A549 (cell line): Measurements from ENCODE around the gene VPS18. TPM values are rescaled to one million over a fixed set of nuclear protein-coding genes. Genes with fewer than 3 reads are reported as not detected.

Source experiments
- ATAC-seq, 2 experiments: fragments of 200-7000 bp in 1 of 2; fragments of >200 bp in 1 of 2; cut with Nextera tagmentation in 1 of 2; cut with Tn5 transposase in 1 of 2; 3 replicates each; pipeline versions ENCODE4 v1.8.0 to v1.9.1; 2018 to 2020; ENCODE audit warnings: mild to moderate bottlenecking in 1 of 2, moderate library complexity in 1 of 2
- CTCF ChIA-PET: fragments of 300-600 bp; sonication (Branson Sonifier 250); formaldehyde crosslinking; extraction: SDS; loops from one replicate; lab custom pipeline; 2021; ENCODE audit warnings: antibody characterized with exemption, inconsistent platforms; lab: Yijun Ruan, JAX
- POLR2A ChIA-PET: fragments of 350-600 bp; formaldehyde crosslinking; extraction: SDS; loops from one replicate; lab custom pipeline; 2021; ENCODE audit warnings: antibody characterized with exemption, inconsistent platforms; lab: Yijun Ruan, JAX
- DNase-seq, 2 experiments: peaks; one replicate each; pipeline versions ENCODE4 v3.0.0 to v3.0.0-alpha.2; 2011 to 2016; ENCODE audit warnings: low read depth in 1 of 2, low spot score in 1 of 2
- FAIRE-seq: peaks from 2 replicates; lab custom pipeline; 2011; peaks lifted over from hg19 to GRCh38; lab: Jason Lieb, UNC
- H3K27ac ChIP-seq, 2 experiments: fragments of >200 bp; sonication (Bioruptor Twin); formaldehyde crosslinking; 3 replicates each; pipeline ENCODE4 v1.5.1; 2016 to 2017
- H3K4me1 ChIP-seq: fragments of >200 bp; sonication (Bioruptor Twin); formaldehyde crosslinking; 3 replicates; pipeline ENCODE4 v1.6.1; 2016
- H3K4me2 ChIP-seq: fragments of >200 bp; sonication (Bioruptor Twin); formaldehyde crosslinking; 3 replicates; pipeline ENCODE4 v1.6.1; 2016
- H3K4me3 ChIP-seq: fragments of >200 bp; sonication (Bioruptor Twin); formaldehyde crosslinking; 3 replicates; pipeline ENCODE4 v1.5.1; 2016
- H3K9me3 ChIP-seq: fragments of >200 bp; sonication (Bioruptor Twin); formaldehyde crosslinking; 3 replicates; pipeline ENCODE4 v1.6.1; 2016
- BCL3 ChIP-seq: fragments of >200 bp; sonication (Bioruptor Twin); formaldehyde crosslinking; IDR thresholded peaks from 3 replicates; pipeline ENCODE4 v1.6.1; 2016
- CBX8 ChIP-seq: fragments of 200-600 bp; sonication (generic); IDR thresholded peaks from 2 replicates; pipeline ENCODE4 v1.6.1; 2016
- CEBPB ChIP-seq, 2 experiments: fragments of >200 bp in 1 of 2; sonication (Bioruptor Twin) in 1 of 2; formaldehyde crosslinking in 1 of 2; IDR thresholded peaks; 2 replicates each; pipeline ENCODE4 v1.6.1; 2012 to 2016
- ELK1 ChIP-seq: fragments of 150-350 bp; IDR thresholded peaks from 2 replicates; pipeline ENCODE4 v1.6.1; 2014; ENCODE audit warnings: low read depth, mild to moderate bottlenecking, low read length
- GATA3 ChIP-seq: IDR thresholded peaks from 2 replicates; pipeline ENCODE4 v1.6.1; 2012; ENCODE audit warnings: borderline replicate concordance
- HOXA7 ChIP-seq: fragments of 250-450 bp; sonication (Bioruptor Pico); IDR thresholded peaks from 2 replicates; pipeline ENCODE4 v1.5.0; 2020; ENCODE audit warnings: mild to moderate bottlenecking, moderate library complexity
- HOXB13 ChIP-seq: fragments of 250-450 bp; sonication (Bioruptor Pico); IDR thresholded peaks from 2 replicates; pipeline ENCODE4 v1.5.0; 2020; ENCODE audit warnings: low read depth, mild to moderate bottlenecking, moderate library complexity
- JUN ChIP-seq, 2 experiments: fragments of >200 bp; sonication (Bioruptor Twin); formaldehyde crosslinking; IDR thresholded peaks; 2 replicates in 1 of 2; 3 replicates in 1 of 2; pipeline ENCODE4 v1.6.1; 2016 to 2017
- KDM5A ChIP-seq: fragments of 200-600 bp; sonication (generic); IDR thresholded peaks from 2 replicates; pipeline ENCODE4 v1.6.1; 2016; ENCODE audit warnings: antibody characterized with exemption, mild to moderate bottlenecking
- MAZ ChIP-seq: fragments of 150-350 bp; IDR thresholded peaks from 2 replicates; pipeline ENCODE4 v1.6.1; 2014; ENCODE audit warnings: antibody characterized with exemption, low read depth, low read length, borderline replicate concordance
- MYC ChIP-seq: IDR thresholded peaks from 2 replicates; pipeline ENCODE4 v1.6.1; 2012; ENCODE audit warnings: mild to moderate bottlenecking, inconsistent platforms, low read length, improper control_type of control experiment, borderline replicate concordance
- NR3C1 ChIP-seq: fragments of >200 bp; sonication (Bioruptor Twin); formaldehyde crosslinking; IDR thresholded peaks from 3 replicates; pipeline ENCODE4 v1.6.1; 2017
- POLR2A ChIP-seq: IDR thresholded peaks from 2 replicates; pipeline ENCODE4 v1.6.1; 2012; ENCODE audit warnings: mild to moderate bottlenecking, low read length
- RCOR1 ChIP-seq: fragments of 150-350 bp; IDR thresholded peaks from 2 replicates; pipeline ENCODE4 v1.6.1; 2014; ENCODE audit warnings: antibody characterized with exemption, low read length, low read depth
- SMC3 ChIP-seq: fragments of >200 bp; sonication (Bioruptor Twin); formaldehyde crosslinking; IDR thresholded peaks from 3 replicates; pipeline ENCODE4 v1.6.1; 2018; ENCODE audit warnings: inconsistent platforms
- SREBF2 ChIP-seq: fragments of 450-650 bp; IDR thresholded peaks from 2 replicates; pipeline ENCODE4 v1.6.1; 2014; ENCODE audit warnings: mild to moderate bottlenecking, moderate library complexity
- TFCP2L1 ChIP-seq: fragments of 250-450 bp; sonication (Bioruptor Pico); IDR thresholded peaks from 2 replicates; pipeline ENCODE4 v1.5.0; 2021; ENCODE audit warnings: mild to moderate bottlenecking
- TP53 ChIP-seq: fragments of 250-450 bp; sonication (Bioruptor Pico); IDR thresholded peaks from 2 replicates; pipeline ENCODE4 v1.5.0; 2021; ENCODE audit warnings: mild to moderate bottlenecking, moderate library complexity
- ZC3H11A ChIP-seq: fragments of 450-650 bp; IDR thresholded peaks from 2 replicates; pipeline ENCODE4 v1.6.1; 2014; ENCODE audit warnings: antibody characterized with exemption, mild to moderate bottlenecking
- ZNF302 ChIP-seq: fragments of 250-450 bp; sonication (Bioruptor Pico); IDR thresholded peaks from 2 replicates; pipeline ENCODE4 v1.9.0; 2021; ENCODE audit warnings: inconsistent platforms, mild to moderate bottlenecking, moderate library complexity
- WGBS: methylation state at CpG from one replicate; pipeline ENCODE4 v1.1.6; 2017; ENCODE audit errors: missing lambda C conversion rate; 5-methylcytosine and 5-hydroxymethylcytosine counted together
- polyA plus RNA-seq, 4 experiments: library from polyadenylated mRNA; depleted of rRNA in 3 of 4; stranded (reverse); fragments of >200 nt; fragmentation: RNase III in 1 of 4; extraction: RNeasy Plus Mini Kit Qiagen cat#74134 plus additional on column Dnase treatment in 1 of 4; gene quantifications; 2 replicates in 3 of 4; 3 replicates in 1 of 4; pipeline ENCODE4 v1.2.3, GENCODE V29; 2011 to 2017
- TF ChIP-seq, protein P1 (sequence below): fragments of >200 bp; sonication (Bioruptor Twin); formaldehyde crosslinking; IDR thresholded peaks from 2 replicates; pipeline ENCODE4 v1.6.1; 2016

The VPS18 gene
- polyA plus RNA-seq, 2 of the 4 experiments (the other 2 are of a cell fraction), result 9.0 to 15.2 TPM

- H3K27ac ChIP-seq, result no peak overlapping the region
- FAIRE-seq, result no peak
- DNase-seq, result no peak
- no peaks in the 10 kb centered on the region for H3K9me3 ChIP-seq
- TF ChIP-seq BCL3 (no peak), HOXA7 (no peak)
- WGBS, result 75% methylated on average over 9 of the region's 12 CpGs
- ChIA-PET POLR2A (no interaction called here), CTCF (interaction anchor here (0.6 to 4.2 kb wide), 6 partner anchors 10 to 103 kb away, joined by 3 to 44 read pairs (median 8); partner anchors contain the start of genes DLL4 and VPS18)
- no peak for ATAC-seq
- H3K4me2 ChIP-seq, result no peak overlapping the region
- no peaks in the 10 kb centered on the region for H3K4me1 ChIP-seq
- no peak overlapping the region for H3K4me3 ChIP-seq
These were observed 20.9 kb downstream of the VPS18 start for GRCh38 chr15:40915116-40915661.

- Histone ChIP-seq H3K27ac (no peak overlapping the region), H3K4me2 (no peak overlapping the region), H3K4me3 (no peak overlapping the region), H3K9me3 (no peaks in the 10 kb centered on the region), H3K4me1 (no peaks in the 10 kb centered on the region)
- DNase-seq (no peak), ATAC-seq (no peak), FAIRE-seq (no peak)
- WGBS, result 60% methylated on average over 2 of the region's 6 CpGs
- POLR2A ChIA-PET, result no interaction called here
- CTCF ChIA-PET, result interaction anchor here (1.1 to 4.2 kb wide), 4 partner anchors 11 to 102 kb away, joined by 4 to 44 read pairs (median 14); partner anchors contain the start of gene DLL4
- TF ChIP-seq ZC3H11A (no peak), NR3C1 (no peak), HOXB13 (CRISPR knock-in tag) (no peak), ZNF302 (no peak), TFCP2L1 (CRISPR knock-in tag) (no peak), HOXA7 (no peak), JUN (IDR thresholded peaks at IDR 0.05) (no peak), POLR2A (no peak), CEBPB (IDR thresholded peaks at IDR 0.05) (no peak), ELK1 (no peak), KDM5A (no peak), TP53 (no peak), CBX8 (no peak), GATA3 (no peak), MYC (no peak), BCL3 (no peak), SREBF2 (no peak)
- TF ChIP-seq, protein P1, sequence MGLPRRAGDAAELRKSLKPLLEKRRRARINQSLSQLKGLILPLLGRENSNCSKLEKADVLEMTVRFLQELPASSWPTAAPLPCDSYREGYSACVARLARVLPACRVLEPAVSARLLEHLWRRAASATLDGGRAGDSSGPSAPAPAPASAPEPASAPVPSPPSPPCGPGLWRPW, result no peak
These were observed 21.4 kb downstream of the VPS18 start for GRCh38 chr15:40915679-40916078.

GRCh38 chr15:40917585-40917984, 23.3 kb downstream of the VPS18 start:
- Histone ChIP-seq H3K27ac (no peak overlapping the region), H3K4me3 (no peak overlapping the region), H3K4me2 (no peak overlapping the region), H3K9me3 (no peaks in the 10 kb centered on the region), H3K4me1 (no peaks in the 10 kb centered on the region)
- ChIA-PET POLR2A (no interaction called here), CTCF (interaction anchor here (1.0 to 4.2 kb wide), 6 partner anchors 12 to 105 kb away, joined by 3 to 44 read pairs (median 3); partner anchors contain the start of gene DLL4)
- WGBS, result 86% methylated on average over 5 of the region's 11 CpGs
- TF ChIP-seq RCOR1, result no peak
- no peak for TF ChIP-seq SMC3
- TF ChIP-seq MAZ, result no peak
- no peak for FAIRE-seq
- DNase-seq, result no peak
- no peak for ATAC-seq
